Measurements from ENCODE around the gene CELA2A.
"Not testable (repeated sequence)": the region's sequence is repeated elsewhere in the genome, so short reads cannot be mapped to it uniquely, and the experiment has no call there.

CELA2A gene

GRCh38 chr1:15459771-15460707, 3.5 kb downstream of the CELA2A start:
- Histone ChIP-seq H3K79me2 (ENCODE audit: control insufficient read depth, insufficient read depth, low read length) (no peaks in the 10 kb centered on the region), H3K79me1 (ENCODE audit: low read length) (no peaks in the 10 kb centered on the region), H4K5ac (ENCODE audit: low read length) (no peak overlapping the region), H3K56ac (ENCODE audit: low read length) (no peak overlapping the region), H2BK15ac (replicated peaks; ENCODE audit: low read depth) (no peak overlapping the region), H3K36me3 (ENCODE audit: control insufficient read depth, insufficient read depth, low read length) (no peaks in the 10 kb centered on the region), H3K27me3 (ENCODE audit: insufficient read depth, low read length, poor library complexity) (no peaks in the 10 kb centered on the region), H3K27ac (ENCODE audit: low read depth, low read length) (no peak overlapping the region), H2BK5ac (ENCODE audit: low read length) (no peak overlapping the region), H4K8ac (ENCODE audit: low read depth, low read length) (no peak overlapping the region), H3K18ac (ENCODE audit: low read length) (no peak overlapping the region), H3K4me3 (ENCODE audit: low read length) (no peak overlapping the region), H3K4ac (ENCODE audit: low read depth, low read length) (no peak overlapping the region), H3K4me1 (ENCODE audit: control insufficient read depth, low read depth, low read length) (no peaks in the 10 kb centered on the region), H3K4me2 (ENCODE audit: low read length) (no peak overlapping the region), H2BK120ac (ENCODE audit: low read depth, low read length) (no peak overlapping the region), H3K23ac (ENCODE audit: low read length) (no peak overlapping the region), H2AK5ac (ENCODE audit: low read length) (no peak overlapping the region), H3K9ac (ENCODE audit: low read length) (no peak overlapping the region)
- no CpG with 5 or more reads among the region's 10 CpGs for WGBS (ENCODE audit: extremely low coverage, insufficient coverage, low lambda C conversion rate)
- no peak for DNase-seq

- H3K27ac ChIP-seq (ENCODE audit: low read depth, low read length): no peak overlapping the region
- no peak overlapping the region for H2BK5ac ChIP-seq (ENCODE audit: low read length)
- no peaks in the 10 kb centered on the region for H3K36me3 ChIP-seq (ENCODE audit: control insufficient read depth, insufficient read depth, low read length)
- H3K27me3 ChIP-seq (ENCODE audit: insufficient read depth, low read length, poor library complexity): no peaks in the 10 kb centered on the region
- no CpG with 5 or more reads among the region's 9 CpGs for WGBS (ENCODE audit: extremely low coverage, insufficient coverage, low lambda C conversion rate)
- no peak overlapping the region for H3K23ac ChIP-seq (ENCODE audit: low read length)
- no peak overlapping the region for H3K9ac ChIP-seq (ENCODE audit: low read length)
- H3K18ac ChIP-seq (ENCODE audit: low read length): no peak overlapping the region
- H2BK120ac ChIP-seq (ENCODE audit: low read depth, low read length): no peak overlapping the region
- DNase-seq: no peak
- no peak overlapping the region for H4K8ac ChIP-seq (ENCODE audit: low read depth, low read length)
- H3K56ac ChIP-seq (ENCODE audit: low read length): no peak overlapping the region
- H3K4ac ChIP-seq (ENCODE audit: low read depth, low read length): no peak overlapping the region
- H4K5ac ChIP-seq (ENCODE audit: low read length): no peak overlapping the region
- H3K4me2 ChIP-seq (ENCODE audit: low read length): no peak overlapping the region
- no peak overlapping the region for H2BK15ac ChIP-seq (replicated peaks; ENCODE audit: low read depth)
- H3K79me2 ChIP-seq (ENCODE audit: control insufficient read depth, insufficient read depth, low read length): no peaks in the 10 kb centered on the region
- H2AK5ac ChIP-seq (ENCODE audit: low read length): no peak overlapping the region
- no peaks in the 10 kb centered on the region for H3K4me1 ChIP-seq (ENCODE audit: control insufficient read depth, low read depth, low read length)
- H3K4me3 ChIP-seq (ENCODE audit: low read length): no peak overlapping the region
- H3K79me1 ChIP-seq (ENCODE audit: low read length): no peaks in the 10 kb centered on the region
Observed at GRCh38 chr1:15460708-15461095, 4.2 kb downstream of the CELA2A start.

- not testable (repeated sequence) for H3K4me3 ChIP-seq (ENCODE audit: low read length); H3K4me1 ChIP-seq (ENCODE audit: control insufficient read depth, low read depth, low read length); H3K18ac ChIP-seq (ENCODE audit: low read length); H4K5ac ChIP-seq (ENCODE audit: low read length); H3K23ac ChIP-seq (ENCODE audit: low read length); H3K4ac ChIP-seq (ENCODE audit: low read depth, low read length); H2BK15ac ChIP-seq (replicated peaks; ENCODE audit: low read depth); H4K8ac ChIP-seq (ENCODE audit: low read depth, low read length); H3K79me1 ChIP-seq (ENCODE audit: low read length); H3K9ac ChIP-seq (ENCODE audit: low read length); H3K36me3 ChIP-seq (ENCODE audit: control insufficient read depth, insufficient read depth, low read length); H3K56ac ChIP-seq (ENCODE audit: low read length); H3K4me2 ChIP-seq (ENCODE audit: low read length); H2AK5ac ChIP-seq (ENCODE audit: low read length); H2BK120ac ChIP-seq (ENCODE audit: low read depth, low read length); H3K27ac ChIP-seq (ENCODE audit: low read depth, low read length); H3K79me2 ChIP-seq (ENCODE audit: control insufficient read depth, insufficient read depth, low read length); DNase-seq; H3K27me3 ChIP-seq (ENCODE audit: insufficient read depth, low read length, poor library complexity); H2BK5ac ChIP-seq (ENCODE audit: low read length)
- WGBS (ENCODE audit: extremely low coverage, insufficient coverage, low lambda C conversion rate): no CpG with 5 or more reads among the region's 15 CpGs
Observed at GRCh38 chr1:15463064-15463800, 6.7 kb downstream of the CELA2A start.

- not testable (repeated sequence) for H3K18ac ChIP-seq (ENCODE audit: low read length); H3K4me3 ChIP-seq (ENCODE audit: low read length); H3K9ac ChIP-seq (ENCODE audit: low read length); H3K4me1 ChIP-seq (ENCODE audit: control insufficient read depth, low read depth, low read length); H2BK5ac ChIP-seq (ENCODE audit: low read length); H3K36me3 ChIP-seq (ENCODE audit: control insufficient read depth, insufficient read depth, low read length); H2AK5ac ChIP-seq (ENCODE audit: low read length); H3K23ac ChIP-seq (ENCODE audit: low read length); H3K79me1 ChIP-seq (ENCODE audit: low read length); H4K5ac ChIP-seq (ENCODE audit: low read length); DNase-seq; H3K27ac ChIP-seq (ENCODE audit: low read depth, low read length); H3K4ac ChIP-seq (ENCODE audit: low read depth, low read length); H3K27me3 ChIP-seq (ENCODE audit: insufficient read depth, low read length, poor library complexity); H2BK15ac ChIP-seq (replicated peaks; ENCODE audit: low read depth); H3K4me2 ChIP-seq (ENCODE audit: low read length); H4K8ac ChIP-seq (ENCODE audit: low read depth, low read length); H3K79me2 ChIP-seq (ENCODE audit: control insufficient read depth, insufficient read depth, low read length); H3K56ac ChIP-seq (ENCODE audit: low read length); H2BK120ac ChIP-seq (ENCODE audit: low read depth, low read length)
- WGBS (ENCODE audit: extremely low coverage, insufficient coverage, low lambda C conversion rate): no CpG with 5 or more reads among the region's 5 CpGs
Observed at GRCh38 chr1:15463926-15464322, 7.4 kb downstream of the CELA2A start.

- Histone ChIP-seq H3K79me2 (ENCODE audit: control insufficient read depth, insufficient read depth, low read length) (no peaks in the 10 kb centered on the region), H3K27ac (ENCODE audit: low read depth, low read length) (no peak overlapping the region)
Observed at GRCh38 chr1:15465674-15466073, 9.1 kb downstream of the CELA2A start.

More at GRCh38 chr1:15465674-15466073, 9.1 kb downstream of the CELA2A start:
- H2BK5ac ChIP-seq (ENCODE audit: low read length): no peak overlapping the region
- H3K18ac ChIP-seq (ENCODE audit: low read length): no peak overlapping the region
- no peak overlapping the region for H3K4me3 ChIP-seq (ENCODE audit: low read length)
- H3K36me3 ChIP-seq (ENCODE audit: control insufficient read depth, insufficient read depth, low read length): no peaks in the 10 kb centered on the region
- H2BK120ac ChIP-seq (ENCODE audit: low read depth, low read length): no peak overlapping the region
- H3K9ac ChIP-seq (ENCODE audit: low read length): no peak overlapping the region
- H3K4me2 ChIP-seq (ENCODE audit: low read length): no peak overlapping the region
- no peak overlapping the region for H3K56ac ChIP-seq (ENCODE audit: low read length)
- WGBS (ENCODE audit: extremely low coverage, insufficient coverage, low lambda C conversion rate): no CpG with 5 or more reads among the region's 7 CpGs
- no peaks in the 10 kb centered on the region for H3K79me1 ChIP-seq (ENCODE audit: low read length)
- H2BK15ac ChIP-seq (replicated peaks; ENCODE audit: low read depth): no peak overlapping the region
- no peak overlapping the region for H3K4ac ChIP-seq (ENCODE audit: low read depth, low read length)
- no peak for DNase-seq
- H2AK5ac ChIP-seq (ENCODE audit: low read length): no peak overlapping the region
- H3K4me1 ChIP-seq (ENCODE audit: control insufficient read depth, low read depth, low read length): no peaks in the 10 kb centered on the region
- H3K23ac ChIP-seq (ENCODE audit: low read length): no peak overlapping the region
- no peak overlapping the region for H4K5ac ChIP-seq (ENCODE audit: low read length)
- H4K8ac ChIP-seq (ENCODE audit: low read depth, low read length): no peak overlapping the region
- no peaks in the 10 kb centered on the region for H3K27me3 ChIP-seq (ENCODE audit: insufficient read depth, low read length, poor library complexity)

Measured in mesendoderm (in vitro differentiated cells).